Left renal cortex interstitium (tissue), 4 donors: Measurements from ENCODE around the gene TEPSIN. TPM values are rescaled to one million over a fixed set of nuclear protein-coding genes. Genes with fewer than 3 reads are reported as not detected.
A peak's percentile ranks its signal among the peaks of the same experiment; 100 is the strongest.

Experiments used
- DNase-seq, 4 donors: peaks; one replicate each; pipeline ENCODE4 v3.0.0-alpha.2; 2013; ENCODE audit warnings: low read depth in 4 of 4, low spot score in 2 of 4, missing footprints in 1 of 4
- polyA plus RNA-seq, 4 donors: library from polyadenylated mRNA; unstranded; fragments of 120-200 nt; gene quantifications; one replicate each; pipeline ENCODE4 v1.2.1, GENCODE V29; 2013; ENCODE audit not compliant: insufficient read length in 4 of 4

The TEPSIN gene
- polyA plus RNA-seq, 4 donors: 12.3 to 34.3 (median 21.0) TPM

DNA sequence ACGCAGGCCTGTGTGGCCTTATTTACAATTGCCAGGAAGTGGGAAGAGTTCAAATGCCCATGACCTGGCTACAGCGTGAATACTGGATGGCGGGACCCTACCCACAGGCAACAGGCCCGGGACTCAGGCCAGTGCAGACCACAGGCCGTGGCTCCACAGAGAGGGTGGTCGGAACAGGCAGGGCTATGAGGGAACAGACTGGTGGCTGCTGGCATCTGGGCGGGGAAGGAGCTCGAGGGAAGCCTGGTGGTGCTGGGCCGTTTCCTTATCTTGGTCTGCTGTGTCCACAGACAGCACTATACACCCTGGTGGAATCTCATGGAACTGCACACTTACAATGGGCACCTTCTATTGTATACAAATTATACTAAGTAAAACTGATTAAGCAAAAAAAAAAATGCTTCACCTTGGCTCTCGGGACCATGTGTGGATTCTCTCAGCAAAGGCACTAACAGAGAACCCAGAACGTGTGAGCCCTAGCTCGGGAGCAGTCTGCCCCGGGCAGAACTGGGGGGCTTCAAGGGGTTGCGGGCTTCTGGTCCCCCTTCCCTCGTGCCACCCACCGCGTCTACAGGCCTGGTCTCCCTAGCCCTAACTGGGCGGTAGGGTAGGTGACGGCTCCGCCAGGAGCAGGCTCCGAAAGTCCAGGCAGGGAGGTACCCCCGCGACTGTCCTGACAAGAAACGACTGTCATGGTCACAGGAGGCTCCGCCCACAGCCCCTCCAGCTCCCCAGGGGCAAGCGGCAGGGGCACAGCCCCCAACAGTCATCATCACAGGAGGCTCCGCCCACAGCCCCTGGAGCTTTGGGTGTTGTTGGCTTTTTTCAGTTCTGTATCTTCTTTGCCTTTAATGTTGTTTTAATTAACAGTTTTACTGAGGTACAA lies 37.9 kb downstream of the TEPSIN start:
- DNase-seq: peak in 1 of 4 donors; percentile 39

- DNase-seq: no peak
Measured at GRCh38 chr17:81200201-81200600, 38.7 kb downstream of the TEPSIN start.

GRCh38 chr17:81199482-81199830 lies 39.4 kb downstream of the TEPSIN start:
- DNase-seq: no peak

GRCh38 chr17:81198826-81199481 lies 39.9 kb downstream of the TEPSIN start:
- DNase-seq: no peak

DNA sequence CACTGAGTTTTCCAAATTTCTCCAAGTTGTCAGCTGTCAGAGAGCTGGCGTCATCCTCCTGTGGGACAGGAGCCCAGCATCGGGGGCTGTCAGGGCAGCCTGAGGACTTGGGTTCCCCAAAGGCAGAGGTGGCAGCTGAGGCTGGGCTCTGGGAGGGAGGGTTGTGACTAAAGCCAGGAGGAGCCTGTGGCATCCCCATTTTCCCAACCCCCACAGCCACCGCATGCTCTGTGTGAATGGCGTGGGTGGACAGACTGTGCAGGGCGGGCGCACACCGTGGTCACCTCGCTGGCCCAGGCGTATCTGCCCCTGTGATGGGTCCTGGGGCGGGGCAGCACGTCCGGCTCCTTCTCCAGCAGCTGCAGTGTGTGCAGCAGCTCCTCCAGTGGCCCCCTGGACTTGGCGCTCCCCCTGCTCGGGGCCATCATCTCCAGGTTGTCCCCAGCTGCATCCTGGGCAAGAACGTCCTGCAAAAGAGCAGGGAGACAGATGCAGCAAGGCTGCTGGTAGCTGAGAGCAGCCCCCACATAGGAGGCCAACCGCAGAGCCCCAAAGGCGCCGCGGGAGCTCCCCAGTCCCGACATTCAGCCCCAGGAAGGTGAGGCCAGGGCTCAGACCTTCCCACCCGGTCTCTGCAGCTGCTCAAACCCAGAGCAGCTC lies 40.9 kb downstream of the TEPSIN start:
- no peak for DNase-seq

DNA sequence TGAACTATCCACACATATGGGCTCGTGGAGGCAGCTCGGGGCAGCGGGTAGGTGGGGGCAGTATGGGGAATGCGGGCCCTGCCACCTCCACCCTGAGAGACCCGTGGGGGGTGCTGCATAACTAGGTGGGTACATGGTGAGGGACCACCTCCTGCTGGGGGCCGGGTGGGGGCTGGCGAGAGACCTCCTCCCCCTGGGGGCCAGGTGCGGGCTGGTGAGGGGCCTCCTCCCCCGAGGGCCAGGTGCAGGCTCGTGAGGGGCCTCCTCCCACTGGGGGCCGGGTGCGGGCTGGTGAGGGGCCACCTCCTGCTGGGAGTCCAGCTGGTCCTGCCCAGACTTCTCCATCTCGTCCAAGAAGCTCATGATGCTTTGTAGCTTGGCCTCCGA lies 41.5 kb downstream of the TEPSIN start:
- no peak for DNase-seq

DNA sequence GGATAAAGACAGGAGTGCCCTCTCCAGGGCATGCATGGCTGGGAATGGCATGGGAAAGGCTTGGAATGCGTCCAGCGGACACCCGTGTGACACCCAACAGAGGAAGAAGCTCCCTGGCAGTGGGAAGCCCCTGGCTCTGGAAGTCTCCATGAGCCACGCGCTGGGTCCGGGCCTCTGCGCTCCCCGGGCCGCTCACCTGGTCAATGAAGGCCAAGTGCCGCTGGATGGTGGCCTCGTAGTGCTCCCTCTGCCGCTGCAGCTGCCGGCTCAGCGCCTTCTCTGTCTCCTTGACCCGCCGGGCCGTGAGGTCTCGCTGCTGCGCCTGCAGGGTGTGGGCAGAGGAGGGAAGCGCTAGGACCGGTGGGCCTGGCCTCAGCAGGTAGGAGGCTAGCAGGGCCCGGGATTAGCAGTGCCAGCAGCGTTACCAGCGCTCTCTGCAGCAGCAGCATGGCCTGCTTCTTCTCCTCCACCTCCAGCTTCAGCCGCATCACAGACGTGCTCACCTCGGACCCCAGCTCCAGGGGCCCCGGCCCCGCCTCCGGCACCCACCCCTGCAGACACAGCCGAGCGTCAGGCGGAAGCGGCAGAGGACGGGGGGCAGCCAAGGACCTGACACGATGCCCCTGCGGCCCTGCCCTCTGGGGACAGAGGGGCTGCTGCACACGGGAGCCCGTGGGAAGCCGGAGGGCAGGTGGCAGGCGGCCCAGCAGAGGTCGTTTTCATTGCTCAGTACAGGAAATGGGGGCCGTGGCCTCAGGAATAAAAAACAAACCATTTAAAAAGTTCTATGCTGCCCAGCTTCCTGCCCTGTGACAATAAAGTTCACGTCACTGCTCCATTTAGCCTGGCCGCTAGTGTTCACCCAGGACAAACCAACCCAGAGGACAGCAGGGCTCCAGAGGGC lies 42.1 kb downstream of the TEPSIN start:
- no peak for DNase-seq

- no peak for DNase-seq
Measured at GRCh38 chr17:81195941-81196495, 42.8 kb downstream of the TEPSIN start.

DNA sequence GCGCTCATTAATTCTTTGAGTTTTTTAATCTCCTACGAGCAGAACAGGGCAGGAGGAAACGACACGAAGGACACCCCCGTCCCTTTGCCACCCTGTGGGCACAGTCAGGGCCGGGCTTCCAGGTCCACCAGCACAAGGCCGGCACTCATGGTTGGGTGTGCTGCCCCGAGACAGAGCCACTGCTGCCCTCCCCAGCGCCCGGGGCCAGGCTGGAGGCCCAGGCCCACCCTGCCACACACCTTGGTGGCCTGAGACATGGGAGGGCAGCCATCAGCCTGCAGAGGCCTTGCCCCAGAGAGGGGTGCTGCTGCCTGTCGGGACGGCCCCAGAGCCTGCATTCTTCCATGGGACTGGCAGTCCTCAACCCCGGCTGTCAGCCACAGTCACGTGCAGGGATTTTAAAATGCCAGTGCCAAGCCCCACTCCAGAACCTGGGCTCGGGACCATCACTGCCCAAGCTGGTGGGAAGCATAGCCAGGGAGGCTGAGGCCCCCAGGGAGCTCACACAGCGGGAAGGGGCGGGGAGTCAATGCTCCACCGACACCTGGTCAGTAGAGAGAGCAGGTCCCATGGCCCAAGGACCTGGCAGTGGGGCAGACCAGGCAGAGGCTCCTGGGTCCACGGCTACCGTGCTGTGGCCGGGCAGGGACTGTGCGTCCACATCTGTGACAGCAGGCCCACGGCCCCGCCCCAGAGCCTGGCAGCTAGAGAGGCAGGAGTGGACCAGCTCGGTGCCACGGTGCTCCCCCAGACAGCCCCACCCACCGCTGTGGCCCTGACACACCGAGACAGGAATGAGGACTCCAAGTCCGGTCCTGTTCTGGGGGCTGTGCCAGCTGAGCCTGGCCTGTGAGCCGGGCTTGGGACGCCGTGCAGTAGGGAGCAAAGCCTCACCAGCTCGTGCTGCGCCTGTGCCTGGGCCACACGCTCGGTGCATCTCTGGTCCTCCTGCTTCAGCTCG lies 43.6 kb downstream of the TEPSIN start:
- DNase-seq: no peak

DNA sequence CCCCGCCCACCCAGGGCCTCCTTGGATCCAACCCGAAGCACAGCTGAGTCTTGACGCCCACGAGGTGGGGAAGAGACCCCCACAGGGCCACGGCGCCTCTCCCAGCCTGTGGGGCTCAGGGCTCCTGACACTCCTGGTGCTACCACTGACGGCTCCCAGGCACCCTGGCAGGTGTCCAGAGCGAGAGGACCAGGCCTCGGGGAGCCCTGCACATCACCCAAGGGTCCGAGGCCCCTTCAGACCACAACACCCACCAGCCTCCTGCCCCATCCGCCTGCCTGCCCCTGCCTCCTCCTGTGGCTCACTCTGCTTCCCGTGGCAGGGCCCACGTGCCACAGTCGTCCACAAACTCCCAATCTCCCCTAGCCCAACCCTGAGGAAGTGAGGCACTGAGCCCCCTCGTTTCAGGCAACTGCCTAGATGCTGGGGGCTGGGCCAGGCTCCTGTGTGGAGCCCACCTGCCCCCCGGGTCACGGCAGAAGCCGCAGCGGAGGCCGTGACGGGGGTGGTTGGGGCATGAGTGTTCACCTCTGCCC lies 44.6 kb downstream of the TEPSIN start:
- no peak for DNase-seq

- DNase-seq: no peak
Measured at GRCh38 chr17:81193470-81194224, 45.2 kb downstream of the TEPSIN start.

- DNase-seq: no peak
Measured at GRCh38 chr17:81193051-81193410, 45.8 kb downstream of the TEPSIN start.

DNA sequence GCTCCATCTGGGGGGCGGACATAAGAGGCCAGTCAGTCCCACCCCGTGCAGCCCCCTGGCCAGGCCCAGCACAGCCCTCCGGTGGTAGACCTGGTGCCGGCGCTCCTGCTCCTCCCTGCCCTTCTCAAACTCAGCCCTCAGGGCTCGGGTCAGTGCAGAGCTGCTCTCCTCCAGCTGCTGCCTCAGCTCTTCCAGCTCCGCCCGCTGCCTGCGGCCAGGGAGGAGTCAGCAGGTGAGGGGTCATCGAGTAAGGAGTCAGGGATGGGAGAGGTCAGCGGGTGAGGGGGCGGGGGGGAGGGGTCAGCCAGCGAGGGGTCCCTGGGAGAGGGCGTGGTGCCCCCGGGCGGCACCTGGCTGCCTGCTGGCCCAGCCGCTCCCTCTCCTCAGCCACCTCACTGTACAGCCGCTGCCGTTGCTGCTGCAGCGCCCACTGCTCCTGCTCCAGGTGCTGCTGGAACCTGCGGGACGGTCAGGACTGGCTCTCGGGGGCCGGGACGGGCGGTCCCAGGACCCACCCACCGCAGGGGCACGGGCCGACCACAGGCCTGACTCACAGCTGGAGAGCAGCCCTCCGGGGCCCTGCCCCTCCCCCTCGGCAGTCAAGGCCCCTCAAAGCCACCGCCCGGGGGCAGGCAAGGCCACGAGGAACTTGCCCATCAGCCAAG lies 46.3 kb downstream of the TEPSIN start:
- DNase-seq: no peak

DNA sequence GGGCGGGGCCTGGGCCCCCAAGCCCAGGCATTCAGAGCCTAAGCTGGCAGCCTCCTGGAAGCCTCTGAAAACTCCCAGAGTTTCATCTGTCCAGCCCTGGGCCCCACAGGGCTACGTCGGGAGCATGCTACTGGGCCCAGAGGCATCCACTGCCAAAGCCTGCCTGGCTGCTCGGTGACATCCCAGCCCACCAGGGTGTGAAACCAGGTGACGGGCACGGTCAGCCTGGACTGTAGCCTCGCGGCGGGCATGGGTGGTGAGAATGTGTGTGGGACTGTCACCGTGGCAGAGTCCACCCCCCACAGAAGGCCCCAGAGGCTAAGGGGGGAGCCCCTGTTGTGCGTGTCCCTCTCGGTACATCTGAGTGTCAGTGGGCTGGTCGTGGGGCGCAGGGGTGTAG lies 47.2 kb downstream of the TEPSIN start:
- DNase-seq: no peak

- no peak for DNase-seq
Measured at GRCh38 chr17:81191116-81191515, 47.7 kb downstream of the TEPSIN start.

DNA sequence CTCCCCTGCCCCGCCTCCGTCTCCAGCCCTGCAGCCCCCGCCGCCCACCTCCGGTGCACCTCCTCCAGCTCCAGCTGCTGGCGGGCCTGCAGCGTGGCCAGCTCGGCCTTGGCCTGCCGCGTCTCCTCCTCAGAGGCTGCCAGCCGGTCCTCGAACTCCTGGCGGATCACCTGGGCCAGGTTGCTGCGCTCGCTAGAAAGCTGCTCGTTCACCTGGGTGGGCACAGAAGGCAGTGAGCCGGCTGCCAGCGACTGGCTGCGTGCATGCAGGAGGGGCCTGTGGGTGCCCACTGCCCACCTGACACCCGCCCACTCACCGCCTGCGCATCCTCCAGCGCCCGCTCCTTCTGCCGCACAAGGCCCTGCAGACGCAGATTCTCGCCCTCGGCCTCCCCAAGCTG lies 48.3 kb downstream of the TEPSIN start:
- DNase-seq: no peak

- DNase-seq: no peak
Measured at GRCh38 chr17:81189670-81190530, 49.0 kb downstream of the TEPSIN start.
